GM12878 (cell line): ENCODE data around the gene SLC35B4. TPM values are rescaled to one million over a fixed set of nuclear protein-coding genes. Genes with fewer than 3 reads are reported as not detected.
A peak's percentile ranks its signal among the peaks of the same experiment; 100 is the strongest.

Experiments
- ATAC-seq: fragments of 200-7000 bp; cut with Tn5 transposase; 3 replicates; pipeline ENCODE4 v1.9.1; 2020; ENCODE audit warnings: mild to moderate bottlenecking, moderate library complexity
- BruUV-seq: library from RNA; stranded (reverse); fragments of 400-500 nt; replicated peaks from 2 replicates; lab custom pipeline; 2021; lab: Mats Ljungman, UMichigan
- CTCF ChIA-PET: fragments of 300-600 bp; sonication (Branson Sonifier 250); formaldehyde crosslinking; extraction: SDS; loops from one replicate; lab custom pipeline; 2021; ENCODE audit warnings: inconsistent platforms; lab: Yijun Ruan, JAX
- POLR2A ChIA-PET: fragments of 350-600 bp; formaldehyde crosslinking; extraction: SDS; loops from one replicate; lab custom pipeline; 2021; ENCODE audit warnings: inconsistent platforms; lab: Charles Lee
- RAD21 ChIA-PET: fragments of 300-600 bp; sonication (Branson Sonifier 250); formaldehyde crosslinking; loops from one replicate; lab custom pipeline; 2023; ENCODE audit warnings: antibody characterized with exemption; ENCODE audit not compliant: unreplicated experiment; lab: Charles Lee
- SMC1A ChIA-PET: fragments of 300-600 bp; sonication (Branson Sonifier 250); formaldehyde crosslinking; loops from one replicate; lab custom pipeline; 2023; ENCODE audit not compliant: unreplicated experiment, uncharacterized antibody; lab: Charles Lee
- DNase-seq: peaks from one replicate; pipeline ENCODE4 v3.0.0-alpha.2; 2011; ENCODE audit warnings: low read depth, low spot score
- FAIRE-seq: peaks from 3 replicates; lab custom pipeline; 2011; peaks lifted over from hg19 to GRCh38; lab: Jason Lieb, UNC
- H2AFZ ChIP-seq: 2 replicates; pipeline ENCODE4 v1.6.0; 2011; ENCODE audit warnings: low read depth, low read length, control low read depth; ENCODE audit not compliant: control insufficient read depth
- H3K27ac ChIP-seq: 2 replicates; pipeline ENCODE4 v1.5.1; 2011; ENCODE audit warnings: control low read depth; ENCODE audit not compliant: control insufficient read depth, insufficient read depth
- H3K27me3 ChIP-seq, 2 experiments: replicated peaks in 1 of 2; 2 replicates each; pipeline versions ENCODE4 v1.6.0 to v1.6.1; 2011; ENCODE audit warnings: low read length in 1 of 2; ENCODE audit not compliant: control insufficient read depth in 2 of 2, insufficient read depth in 2 of 2
- H3K36me3 ChIP-seq, 2 experiments: 2 replicates each; pipeline ENCODE4 v1.5.1; 2011; ENCODE audit warnings: low read length in 1 of 2; ENCODE audit not compliant: control insufficient read depth in 2 of 2, insufficient read depth in 2 of 2
- H3K4me1 ChIP-seq: 2 replicates; pipeline ENCODE4 v1.6.1; 2011; ENCODE audit warnings: mild to moderate bottlenecking, low read length, moderate library complexity, mixed read lengths; ENCODE audit not compliant: control insufficient read depth, insufficient read depth
- H3K4me2 ChIP-seq: 2 replicates; pipeline ENCODE4 v1.6.0; 2011; ENCODE audit warnings: control low read depth; ENCODE audit not compliant: control insufficient read depth, insufficient read depth
- H3K4me3 ChIP-seq: fragments of 200-600 bp; sonication (generic); 2 replicates; pipeline ENCODE4 v1.5.1; 2016
- H3K79me2 ChIP-seq: 2 replicates; pipeline ENCODE4 v1.6.0; 2011; ENCODE audit warnings: low read length; ENCODE audit not compliant: control insufficient read depth, insufficient read depth
- H3K9ac ChIP-seq: 2 replicates; pipeline ENCODE4 v1.8.0; 2011; ENCODE audit warnings: low read length, control low read depth, mixed read lengths; ENCODE audit not compliant: control insufficient read depth, insufficient read depth
- H3K9me3 ChIP-seq: replicated peaks from 3 replicates; pipeline ENCODE4 v1.5.1; 2011; ENCODE audit warnings: mild to moderate bottlenecking, low read length; ENCODE audit not compliant: control insufficient read depth, insufficient read depth
- H4K20me1 ChIP-seq: 2 replicates; pipeline ENCODE4 v1.6.0; 2011; ENCODE audit not compliant: control insufficient read depth, insufficient read depth
- E2F4 ChIP-seq: IDR thresholded peaks from 2 replicates; pipeline ENCODE4 v1.6.1; 2012; ENCODE audit warnings: low read depth, low read length, improper control_type of control experiment
- RUNX3 ChIP-seq: IDR thresholded peaks from 2 replicates; pipeline ENCODE4 v1.6.1; 2012; ENCODE audit warnings: low read length, inconsistent platforms
- TCF3 ChIP-seq: IDR thresholded peaks from 2 replicates; pipeline ENCODE4 v1.6.1; 2012; ENCODE audit warnings: low read depth, mild to moderate bottlenecking, low read length, borderline replicate concordance; ENCODE audit not compliant: insufficient read depth
- WGBS: methylation state at CpG from one replicate; pipeline ENCODE4 v1.1.6; 2016; ENCODE audit warnings: low lambda C conversion rate; ENCODE audit not compliant: insufficient replicate concordance, insufficient coverage; ENCODE audit errors: missing lambda C conversion rate; 5-methylcytosine and 5-hydroxymethylcytosine counted together
- in situ Hi-C: fragments of 300-500 bp; cut with MboI; formaldehyde crosslinking; loops from 9 replicates; pipeline ENCODE4 v1.14.3; 2018; ENCODE audit warnings: mixed read lengths
- intact Hi-C: fragments of 100-400 bp; cut with micrococcal nuclease; formaldehyde crosslinking; loops from one replicate; pipeline ENCODE4 v1.14.2; 2022; ENCODE audit not compliant: unreplicated experiment
- polyA plus RNA-seq, 11 experiments: library from polyadenylated mRNA; depleted of rRNA in 4 of 11; unstranded in 6 of 11; stranded (reverse) in 5 of 11; fragments of >200 nt; fragmentation: Nextera tagmentation in 4 of 11; fragmentation: Illumina TruSeq in 1 of 11; extraction: Ambion mirVana in 4 of 11; extraction: Trizol in 1 of 11; gene quantifications; 1 replicate in 1 of 11; 2 replicates in 10 of 11; pipeline versions ENCODE4 v1.2.1 to v1.2.3, GENCODE V29; 2011 to 2016; ENCODE audit warnings: inconsistent platforms in 2 of 11, missing spikeins in 2 of 11, low read depth in 1 of 11
- total RNA-seq, 4 experiments: library from RNA; depleted of rRNA in 3 of 4; stranded (reverse); fragments of >200 nt in 3 of 4; fragmentation: Illumina TruSeq in 1 of 4; extraction: Trizol in 1 of 4; gene quantifications; 2 replicates each; pipeline versions ENCODE4 v1.2.1 to v1.2.3, GENCODE V29; 2013 to 2021
- TF ChIP-seq, protein P1 (sequence below): IDR thresholded peaks from 2 replicates; pipeline ENCODE4 v1.6.1; 2011; ENCODE audit warnings: mild to moderate bottlenecking, low read depth, low read length, moderate library complexity; ENCODE audit not compliant: insufficient replicate concordance

SLC35B4 gene
- total and polyA plus RNA-seq, 10 of the 15 experiments (the other 5 are each of a cell fraction or from before 2014, with no cell fraction given): 3.6 to 23.9 (median 14.0) TPM

DNA sequence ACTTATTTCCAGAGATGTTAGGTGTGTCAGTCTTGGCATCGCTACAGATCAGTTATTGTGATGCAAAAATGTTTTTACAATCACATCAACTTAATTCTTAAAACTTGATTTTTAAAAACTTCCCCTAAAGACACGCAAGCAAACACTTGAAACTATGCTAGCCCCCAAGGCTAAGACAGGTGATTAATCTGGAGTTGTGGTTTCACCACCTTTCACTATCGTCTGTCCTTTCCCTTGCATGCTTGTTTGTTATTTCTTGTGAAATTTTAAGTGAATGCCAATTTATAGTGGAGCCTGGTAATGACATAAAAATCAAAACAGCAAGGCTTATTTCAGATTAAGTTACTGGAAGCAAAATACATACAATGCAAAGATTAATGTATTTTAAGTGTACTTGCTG lies 70.4 kb downstream of the SLC35B4 start:
- Histone ChIP-seq H3K4me1 (no peaks in the 10 kb centered on the region), H3K4me3 (no peak overlapping the region), H3K4me2 (peak overlapping the region; percentile 22; the same call in 1 of the 2 replicates), H3K79me2 (no peaks in the 10 kb centered on the region), H4K20me1 (no peaks in the 10 kb centered on the region), H2AFZ (no peak overlapping the region), H3K9ac (no peak overlapping the region), H3K27ac (no peak overlapping the region), H3K27me3 (0 out of 4 replicates have a peak, but pooled peaks cover 0 to 1% of the 10 kb centered on the region in 2 experiments), H3K9me3 (no peaks in the 10 kb centered on the region), H3K36me3 (no peaks in the 10 kb centered on the region)
- in situ Hi-C loops: no loop called here
- BruUV-seq: no TSS peak
- ChIA-PET POLR2A (no interaction called here), SMC1A (no interaction called here), RAD21 (no interaction called here), CTCF (no interaction called here)
- intact Hi-C loops: no loop called here
- WGBS: 32% methylated on average over 3 of the region's 3 CpGs
- ATAC-seq (peak; percentile 68), FAIRE-seq (peak; percentile 86), DNase-seq (no peak)
- TF ChIP-seq RUNX3 (peak; percentile 69), TCF3 (0 out of 2 replicates have a peak, but pooled peaks have one; percentile 43), E2F4 (no peak)
- TF ChIP-seq, protein P1, sequence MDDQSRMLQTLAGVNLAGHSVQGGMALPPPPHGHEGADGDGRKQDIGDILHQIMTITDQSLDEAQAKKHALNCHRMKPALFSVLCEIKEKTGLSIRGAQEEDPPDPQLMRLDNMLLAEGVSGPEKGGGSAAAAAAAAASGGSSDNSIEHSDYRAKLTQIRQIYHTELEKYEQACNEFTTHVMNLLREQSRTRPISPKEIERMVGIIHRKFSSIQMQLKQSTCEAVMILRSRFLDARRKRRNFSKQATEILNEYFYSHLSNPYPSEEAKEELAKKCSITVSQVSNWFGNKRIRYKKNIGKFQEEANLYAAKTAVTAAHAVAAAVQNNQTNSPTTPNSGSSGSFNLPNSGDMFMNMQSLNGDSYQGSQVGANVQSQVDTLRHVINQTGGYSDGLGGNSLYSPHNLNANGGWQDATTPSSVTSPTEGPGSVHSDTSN: peak; percentile 58
